GM18498 (cell line): Measurements from ENCODE around the gene HARBI1.

Experiments used
- ATAC-seq: cut with Tn5 transposase; IDR thresholded peaks from one replicate; pipeline ENCODE4 v1.9.1; 2021; ENCODE audit warnings: mild to moderate bottlenecking, moderate library complexity; ENCODE audit not compliant: unreplicated experiment

HARBI1 gene

GRCh38 chr11:46617134-46617971, at the start of gene HARBI1, which contains the start of gene ATG13:
TSS of gene HARBI1 (minus strand) at chr11:46617227. CDS start at chr11:46616237, 990 bp downstream.
TSS of gene ATG13 (plus strand) at chr11:46617553. CDS start at chr11:46644292, 26,739 bp downstream.
- ATAC-seq: peak; percentile 97

- ATAC-seq: no peak
Observed at GRCh38 chr11:46666516-46666915, 49.5 kb upstream of the HARBI1 start.

GRCh38 chr11:46665356-46665755, 48.3 kb upstream of the HARBI1 start:
- ATAC-seq: no peak

- no peak for ATAC-seq
Observed at GRCh38 chr11:46664612-46665011, 47.6 kb upstream of the HARBI1 start.

- no peak for ATAC-seq
Observed at GRCh38 chr11:46663277-46663940, 46.4 kb upstream of the HARBI1 start.

- ATAC-seq: no peak
Observed at GRCh38 chr11:46662366-46662765, 45.3 kb upstream of the HARBI1 start.

GRCh38 chr11:46661836-46662235, 44.8 kb upstream of the HARBI1 start:
- no peak for ATAC-seq

GRCh38 chr11:46659908-46660307, 42.9 kb upstream of the HARBI1 start:
- ATAC-seq: no peak

- no peak for ATAC-seq
Observed at GRCh38 chr11:46658259-46658658, 41.2 kb upstream of the HARBI1 start.

GRCh38 chr11:46657186-46657585, 40.2 kb upstream of the HARBI1 start:
- ATAC-seq: no peak

- no peak for ATAC-seq
Observed at GRCh38 chr11:46655631-46656030, 38.6 kb upstream of the HARBI1 start.

GRCh38 chr11:46649180-46649738, 32.2 kb upstream of the HARBI1 start:
- no peak for ATAC-seq

GRCh38 chr11:46643986-46644385, 27.0 kb upstream of the HARBI1 start:
- ATAC-seq: no peak

- ATAC-seq: no peak
Observed at GRCh38 chr11:46643531-46643930, 26.5 kb upstream of the HARBI1 start.

GRCh38 chr11:46642627-46643335, 25.8 kb upstream of the HARBI1 start:
- no peak for ATAC-seq

- no peak for ATAC-seq
Observed at GRCh38 chr11:46641639-46642038, 24.6 kb upstream of the HARBI1 start.

GRCh38 chr11:46640036-46640788, 23.2 kb upstream of the HARBI1 start:
- ATAC-seq: no peak

- ATAC-seq: no peak
Observed at GRCh38 chr11:46639197-46639839, 22.3 kb upstream of the HARBI1 start.

- no peak for ATAC-seq
Observed at GRCh38 chr11:46637546-46637945, 20.5 kb upstream of the HARBI1 start.

- ATAC-seq: no peak
Observed at GRCh38 chr11:46635557-46636139, 18.6 kb upstream of the HARBI1 start.
